Caki2 (cell line): ENCODE measurements around the gene HDAC10. TPM values are rescaled to one million over a fixed set of nuclear protein-coding genes. Genes with fewer than 3 reads are reported as not detected.
"Not testable (repeated sequence)": the region's sequence is repeated elsewhere in the genome, so short reads cannot be mapped to it uniquely, and the experiment has no call there.

ENCODE experiments used
- DNase-seq: peaks from one replicate; pipeline ENCODE4 v3.0.0-alpha.2; 2015; ENCODE audit warnings: low read depth
- in situ Hi-C: cut with HindIII; loops from 2 replicates; pipeline ENCODE4 v1.10.0; 2016; ENCODE audit warnings: low sequenced_read_pairs, low pct_unique_long_range_greater_than_20kb, mixed read lengths
- total RNA-seq: library from RNA; depleted of rRNA; stranded (reverse); fragments of >200 nt; shearing (Covaris generic); gene quantifications from 2 replicates; pipeline ENCODE4 v1.2.3, GENCODE V29; 2014; ENCODE audit warnings: low replicate concordance

The HDAC10 gene
- total RNA-seq, 1 experiment from 2014 or later, result 34.0 TPM

- DNase-seq, in situ Hi-C loops: not testable (repeated sequence)
Measured at GRCh38 chr22:50273781-50274180, 22.7 kb upstream of the HDAC10 start.

GRCh38 chr22:50273352-50273751 is 22.3 kb upstream of the HDAC10 start:
- in situ Hi-C loops, result not testable (repeated sequence)

GRCh38 chr22:50272044-50272802 is 21.2 kb upstream of the HDAC10 start:
- in situ Hi-C loops, result no loop called here
- DNase-seq, result no peak

More at GRCh38 chr22:50273352-50273751, 22.3 kb upstream of the HDAC10 start:
- not testable (repeated sequence) for DNase-seq

- in situ Hi-C loops, result no loop called here
Measured at GRCh38 chr22:50271519-50271970, 20.5 kb upstream of the HDAC10 start.

GRCh38 chr22:50270666-50271394 is 19.8 kb upstream of the HDAC10 start:
- peak; percentile 74 for DNase-seq
- in situ Hi-C loops, result no loop called here

More at GRCh38 chr22:50271519-50271970, 20.5 kb upstream of the HDAC10 start:
- peak; percentile 86 for DNase-seq

- in situ Hi-C loops, result no loop called here
- no peak for DNase-seq
Measured at GRCh38 chr22:50269970-50270665, 19.1 kb upstream of the HDAC10 start, which contains the start of gene MAPK11. Gene MAPK11, minus strand, starts transcription at chr22:50270380. Its CDS starts 88 bp downstream, at chr22:50270292.

GRCh38 chr22:50269573-50269969 is 18.5 kb upstream of the HDAC10 start:
- no peak for DNase-seq
- in situ Hi-C loops, result no loop called here

GRCh38 chr22:50268655-50269113 is 17.6 kb upstream of the HDAC10 start:
- no peak for DNase-seq
- in situ Hi-C loops, result no loop called here

- in situ Hi-C loops, result no loop called here
Measured at GRCh38 chr22:50267591-50268390, 16.7 kb upstream of the HDAC10 start.

GRCh38 chr22:50266994-50267393 is 15.9 kb upstream of the HDAC10 start:
- in situ Hi-C loops, result no loop called here
- DNase-seq, result no peak

More at GRCh38 chr22:50267591-50268390, 16.7 kb upstream of the HDAC10 start:
- no peak for DNase-seq

GRCh38 chr22:50264946-50265669 is 14.0 kb upstream of the HDAC10 start:
- DNase-seq, result no peak
- in situ Hi-C loops, result no loop called here

GRCh38 chr22:50264104-50264745 is 13.2 kb upstream of the HDAC10 start:
- in situ Hi-C loops, result no loop called here
- DNase-seq, result no peak

GRCh38 chr22:50262973-50263617 is 12.0 kb upstream of the HDAC10 start:
- no peak for DNase-seq
- in situ Hi-C loops, result no loop called here

- peak; percentile 74 for DNase-seq
Measured at GRCh38 chr22:50262460-50262911, 11.4 kb upstream of the HDAC10 start.

GRCh38 chr22:50261615-50262459 is 10.8 kb upstream of the HDAC10 start, which contains the start of gene MAPK12:
Gene MAPK12, minus strand, starts transcription at chr22:50261683. Its CDS starts 174 bp downstream, at chr22:50261509.
- in situ Hi-C loops, result no loop called here

More at GRCh38 chr22:50262460-50262911, 11.4 kb upstream of the HDAC10 start:
- in situ Hi-C loops, result no loop called here

More at GRCh38 chr22:50261615-50262459, 10.8 kb upstream of the HDAC10 start, which contains the start of gene MAPK12:
- DNase-seq, result peak; percentile 59
